H1 (cell line): ENCODE results near the gene SMYD3. TPM values are rescaled to one million over a fixed set of nuclear protein-coding genes. Genes with fewer than 3 reads are reported as not detected.

Experiments
- CTCF ChIA-PET: fragments of 300-600 bp; sonication (Branson Sonifier 250); formaldehyde crosslinking; loops from one replicate; lab custom pipeline; 2021; ENCODE audit not compliant: partially characterized antibody; lab: Charles Lee
- POLR2A ChIA-PET: fragments of 300-600 bp; sonication (Branson Sonifier 250); formaldehyde crosslinking; loops from one replicate; lab custom pipeline; 2021; ENCODE audit warnings: inconsistent platforms; ENCODE audit not compliant: partially characterized antibody; lab: Charles Lee
- DNase-seq, 2 experiments: peaks; one replicate each; pipeline versions ENCODE4 v3.0.0 to v3.0.0-alpha.2; 2010 to 2022; ENCODE audit warnings: low spot score in 2 of 2, low read depth in 1 of 2, mixed read lengths in 1 of 2
- FAIRE-seq: peaks from 2 replicates; lab custom pipeline; 2011; peaks lifted over from hg19 to GRCh38; lab: Jason Lieb, UNC
- H2AFZ ChIP-seq: 2 replicates; pipeline ENCODE4 v1.8.1; 2012; ENCODE audit warnings: low read length, inconsistent platforms
- H2AK5ac ChIP-seq: 2 replicates; pipeline ENCODE4 v1.6.1; 2013; ENCODE audit warnings: low read depth, low read length
- H2BK120ac ChIP-seq: replicated peaks from 2 replicates; pipeline ENCODE3; 2013; ENCODE audit warnings: low read depth, low read length, inconsistent platforms
- H2BK12ac ChIP-seq: 2 replicates; pipeline ENCODE4 v1.6.1; 2013; ENCODE audit warnings: low read depth, low read length
- H2BK15ac ChIP-seq: 2 replicates; pipeline ENCODE4 v1.6.1; 2013; ENCODE audit warnings: low read length
- H2BK20ac ChIP-seq: 2 replicates; pipeline ENCODE4 v1.6.1; 2013; ENCODE audit warnings: low read length
- H2BK5ac ChIP-seq: 2 replicates; pipeline ENCODE4 v1.6.1; 2013; ENCODE audit warnings: low read depth, low read length
- H3K14ac ChIP-seq: 2 replicates; pipeline ENCODE4 v1.6.1; 2013; ENCODE audit warnings: inconsistent platforms; ENCODE audit not compliant: insufficient read length
- H3K18ac ChIP-seq: 2 replicates; pipeline ENCODE4 v1.6.1; 2013; ENCODE audit warnings: low read length; ENCODE audit errors: extremely low read depth
- H3K23ac ChIP-seq: 2 replicates; pipeline ENCODE4 v1.6.1; 2013; ENCODE audit warnings: inconsistent platforms; ENCODE audit not compliant: insufficient read length
- H3K23me2 ChIP-seq: 2 replicates; pipeline ENCODE4 v1.6.1; 2013; ENCODE audit warnings: low read depth, low read length
- H3K27ac ChIP-seq: 2 replicates; pipeline ENCODE4 v1.6.1; 2011; ENCODE audit warnings: low read depth, low read length, inconsistent platforms
- H3K27me3 ChIP-seq, 4 experiments: replicated peaks in 1 of 4; 1 replicate in 1 of 4; 2 replicates in 3 of 4; pipeline versions ENCODE4 v1.6.1 to v1.8.1; 2011 to 2013; ENCODE audit warnings: low read length in 3 of 4, mild to moderate bottlenecking in 3 of 4, inconsistent platforms in 2 of 4, mixed read lengths in 2 of 4, moderate library complexity in 1 of 4; ENCODE audit not compliant: control insufficient read depth in 3 of 4, insufficient read depth in 3 of 4; ENCODE audit errors: extremely low read depth in 1 of 4
- H3K36me3 ChIP-seq, 4 experiments: 2 replicates each; pipeline versions ENCODE4 v1.6.1 to v1.8.1; 2011 to 2013; ENCODE audit warnings: mild to moderate bottlenecking in 4 of 4, low read length in 3 of 4, moderate library complexity in 2 of 4, control low read depth in 1 of 4, inconsistent platforms in 1 of 4; ENCODE audit not compliant: insufficient read depth in 4 of 4, control insufficient read depth in 2 of 4
- H3K4ac ChIP-seq: replicated peaks from 2 replicates; pipeline ENCODE3; 2013; ENCODE audit warnings: low read length, low read depth, mixed read lengths, inconsistent platforms; ENCODE audit not compliant: insufficient read length
- H3K4me1 ChIP-seq, 4 experiments: replicated peaks in 1 of 4; 1 replicate in 1 of 4; 2 replicates in 3 of 4; pipeline versions ENCODE4 v1.6.1 to v1.8.1; 2011 to 2013; ENCODE audit warnings: low read length in 3 of 4, inconsistent platforms in 2 of 4, mixed read lengths in 1 of 4; ENCODE audit not compliant: insufficient read depth in 4 of 4, control insufficient read depth in 3 of 4
- H3K4me2 ChIP-seq, 2 experiments: 2 replicates each; pipeline versions ENCODE4 v1.6.1 to v1.8.1; 2011 to 2013; ENCODE audit warnings: low read depth in 2 of 2, low read length in 2 of 2, control low read depth in 1 of 2, inconsistent platforms in 1 of 2, mild to moderate bottlenecking in 1 of 2; ENCODE audit not compliant: insufficient read depth in 1 of 2
- H3K4me3 ChIP-seq, 4 experiments: fragments of 200-600, 300-600 bp in 1 of 4; sonication (generic), shearing (Covaris generic), sonication (Bioruptor Twin) in 1 of 4; 2 replicates each; pipeline versions ENCODE4 v1.5.1 to v1.8.1; 2011 to 2016; ENCODE audit warnings: low read length in 4 of 4, low read depth in 3 of 4, control low read depth in 2 of 4, inconsistent platforms in 2 of 4, mild to moderate bottlenecking in 2 of 4, mixed read lengths in 1 of 4, moderate library complexity in 1 of 4; ENCODE audit not compliant: insufficient read depth in 2 of 4; ENCODE audit errors: extremely low read depth in 1 of 4
- H3K56ac ChIP-seq: replicated peaks from 2 replicates; pipeline ENCODE3; 2013; ENCODE audit warnings: low read depth, mild to moderate bottlenecking, mixed read lengths, low read length, inconsistent platforms; ENCODE audit not compliant: insufficient read length
- H3K79me1 ChIP-seq: 2 replicates; pipeline ENCODE4 v1.6.1; 2013; ENCODE audit warnings: low read depth, low read length, control low read depth
- H3K79me2 ChIP-seq, 2 experiments: 2 replicates each; pipeline versions ENCODE4 v1.6.1 to v1.8.1; 2012 to 2013; ENCODE audit warnings: low read length in 2 of 2, mild to moderate bottlenecking in 2 of 2, inconsistent platforms in 1 of 2; ENCODE audit not compliant: insufficient read depth in 2 of 2, control insufficient read depth in 1 of 2
- H3K9ac ChIP-seq, 4 experiments: replicated peaks in 1 of 4; 1 replicate in 1 of 4; 2 replicates in 3 of 4; pipeline versions ENCODE4 v1.6.1 to v1.8.1; 2011 to 2013; ENCODE audit warnings: low read depth in 3 of 4, low read length in 3 of 4, control low read depth in 2 of 4, mild to moderate bottlenecking in 2 of 4, moderate library complexity in 2 of 4, inconsistent platforms in 1 of 4; ENCODE audit errors: extremely low read depth in 1 of 4
- H3K9me3 ChIP-seq, 2 experiments: 2 replicates each; pipeline versions ENCODE4 v1.6.1 to v1.8.1; 2012 to 2013; ENCODE audit warnings: mild to moderate bottlenecking in 2 of 2, moderate library complexity in 2 of 2, control low read depth in 1 of 2, inconsistent platforms in 1 of 2, low read depth in 1 of 2, low read length in 1 of 2, mixed read lengths in 1 of 2; ENCODE audit not compliant: insufficient read depth in 2 of 2
- H4K20me1 ChIP-seq, 2 experiments: replicated peaks in 1 of 2; 2 replicates each; pipeline versions ENCODE3 to v1.8.1; 2011 to 2013; ENCODE audit warnings: inconsistent platforms in 2 of 2, low read length in 2 of 2, mild to moderate bottlenecking in 1 of 2; ENCODE audit not compliant: insufficient read depth in 2 of 2, control insufficient read depth in 1 of 2
- H4K5ac ChIP-seq: 2 replicates; pipeline ENCODE4 v1.6.1; 2013; ENCODE audit warnings: low read length, low read depth, mixed read lengths, inconsistent platforms; ENCODE audit not compliant: insufficient read length
- H4K8ac ChIP-seq: 2 replicates; pipeline ENCODE4 v1.8.0; 2013; ENCODE audit warnings: mild to moderate bottlenecking, moderate library complexity, low read length, inconsistent platforms; ENCODE audit not compliant: insufficient read depth; ENCODE audit errors: extremely low read depth
- H4K91ac ChIP-seq: replicated peaks from 2 replicates; pipeline ENCODE3; 2013; ENCODE audit warnings: low read length, mixed read lengths, inconsistent platforms; ENCODE audit not compliant: insufficient read length
- ATF3 ChIP-seq: IDR thresholded peaks from 2 replicates; pipeline ENCODE4 v1.6.1; 2011; ENCODE audit warnings: low read depth, mild to moderate bottlenecking, low read length; ENCODE audit not compliant: insufficient read depth
- BCL11A ChIP-seq, 2 experiments: IDR thresholded peaks; one replicate each; pipeline ENCODE4 v1.6.1; 2011; ENCODE audit warnings: low read depth in 2 of 2, low read length in 2 of 2, mild to moderate bottlenecking in 2 of 2
- BRCA1 ChIP-seq: IDR thresholded peaks from 2 replicates; pipeline ENCODE4 v1.6.1; 2012; ENCODE audit warnings: low read depth, low read length, improper control_type of control experiment
- PHF8 ChIP-seq: fragments of 200-600 bp; sonication (generic); conservative IDR thresholded peaks from 2 replicates; pipeline ENCODE4 v1.7.1; 2012; ENCODE audit warnings: low read depth, mild to moderate bottlenecking, inconsistent platforms, low read length, moderate library complexity
- RFX5 ChIP-seq: IDR thresholded peaks from 2 replicates; pipeline ENCODE4 v1.6.1; 2011; ENCODE audit warnings: low read depth, low read length, improper control_type of control experiment, borderline replicate concordance
- SP2 ChIP-seq: IDR thresholded peaks from 2 replicates; pipeline ENCODE4 v1.6.1; 2012; ENCODE audit warnings: mild to moderate bottlenecking, low read length, inconsistent platforms
- SRF ChIP-seq: IDR thresholded peaks from 2 replicates; pipeline ENCODE4 v1.6.1; 2011; ENCODE audit warnings: mild to moderate bottlenecking, low read depth, low read length, moderate library complexity
- WGBS, 2 experiments: shearing (Covaris generic) in 1 of 2; methylation state at CpG; one replicate each; pipeline versions ENCODE4 v1.1.6 to v1.1.7; 2013 to 2015; ENCODE audit warnings: low lambda C conversion rate in 2 of 2, mixed read lengths in 2 of 2, inconsistent platforms in 1 of 2, low coverage in 1 of 2, missing lambda C conversion rate in 1 of 2; ENCODE audit not compliant: insufficient replicate concordance in 2 of 2, insufficient coverage in 1 of 2, insufficient read length in 1 of 2; ENCODE audit errors: extremely low coverage in 1 of 2, missing lambda C conversion rate in 1 of 2; 5-methylcytosine and 5-hydroxymethylcytosine counted together
- polyA plus RNA-seq, 7 experiments: library from polyadenylated mRNA; depleted of rRNA in 3 of 7; stranded (reverse) in 5 of 7; unstranded in 2 of 7; fragments of >200 nt in 5 of 7; fragments of 200-250 nt in 2 of 7; gene quantifications; 1 replicate in 5 of 7; 2 replicates in 1 of 7; 4 replicates in 1 of 7; pipeline versions ENCODE4 v1.2.1 to v1.2.3, GENCODE V29; 2011 to 2013; ENCODE audit warnings: missing spikeins in 2 of 7, mixed read lengths in 2 of 7
- total RNA-seq: library from RNA; stranded (reverse); fragmentation: NEBNext Ultra II Directional; extraction: Animal tissue kit (Norgen Biotek cat#: 25700); gene quantifications from 2 replicates; pipeline ENCODE4 v1.2.1, GENCODE V29; 2021

The SMYD3 gene
- total and polyA plus RNA-seq, 2 of the 8 experiments (the other 6 are each of a cell fraction or from before 2014, with no cell fraction given): 17.3 to 25.4 TPM

- Histone ChIP-seq H3K4me2 (no peak overlapping the region), H3K23ac (no peak overlapping the region), H2AFZ (no peak overlapping the region), H4K8ac (no peak overlapping the region), H3K4me1 (no peaks in the 10 kb centered on the region), H2BK15ac (no peak overlapping the region), H3K18ac (no peak overlapping the region), H3K79me1 (no peaks in the 10 kb centered on the region), H3K79me2 (no peaks in the 10 kb centered on the region), H4K91ac (no peak overlapping the region), H3K9me3 (no peaks in the 10 kb centered on the region), H2BK20ac (no peak overlapping the region), H3K9ac (no peak overlapping the region), H3K14ac (no peak overlapping the region), H3K4me3 (no peak overlapping the region), H2BK120ac (no peak overlapping the region), H3K27ac (no peak overlapping the region), H3K4ac (no peak overlapping the region), H3K23me2 (no peaks in the 10 kb centered on the region), H2AK5ac (no peak overlapping the region), H3K27me3 (no peaks in the 10 kb centered on the region), H4K5ac (no peak overlapping the region), H3K56ac (no peak overlapping the region), H3K36me3 (no peaks in the 10 kb centered on the region), H4K20me1 (no peaks in the 10 kb centered on the region), H2BK5ac (no peak overlapping the region), H2BK12ac (no peak overlapping the region)
- CTCF ChIA-PET: no interaction called here
- FAIRE-seq (no peak), DNase-seq (no peak)
- POLR2A ChIA-PET: no interaction called here
- WGBS, 2 experiments: 79% methylated on average over 6 of the region's 6 CpGs; no CpG with 5 or more reads in 1 of the 2 experiments
- TF ChIP-seq BCL11A (IDR thresholded peaks at IDR 0.05; ENCODE audit: low read depth in 2 of 2, low read length in 2 of 2): no peak
- TF ChIP-seq RFX5: no peak
- no peak for TF ChIP-seq ATF3
- TF ChIP-seq PHF8: no peak
- no peak for TF ChIP-seq BRCA1
- TF ChIP-seq SP2: no peak
- TF ChIP-seq SRF: no peak
These were observed 133.1 kb downstream of the SMYD3 start for GRCh38 chr1:246373828-246374569.
